ENCODE data around the gene ZDHHC3.
A peak's percentile ranks its signal among the peaks of the same experiment; 100 is the strongest.
"Not testable (repeated sequence)": the region's sequence is repeated elsewhere in the genome, so short reads cannot be mapped to it uniquely, and the experiment has no call there.

ZDHHC3 gene

GRCh38 chr3:44995142-44995770 lies 19.3 kb upstream of the ZDHHC3 start:
- DNase-seq: peak; percentile 66

GRCh38 chr3:44993471-44994205 lies 17.7 kb upstream of the ZDHHC3 start:
- DNase-seq: no peak

- no peak for DNase-seq
Measured at GRCh38 chr3:44992555-44993470, 16.8 kb upstream of the ZDHHC3 start.

GRCh38 chr3:44991326-44991725 lies 15.4 kb upstream of the ZDHHC3 start:
- DNase-seq: no peak

GRCh38 chr3:44989636-44990373 lies 13.8 kb upstream of the ZDHHC3 start:
- no peak for DNase-seq

- no peak for DNase-seq
Measured at GRCh38 chr3:44989141-44989540, 13.2 kb upstream of the ZDHHC3 start.

- no peak for DNase-seq
Measured at GRCh38 chr3:44988073-44988472, 12.1 kb upstream of the ZDHHC3 start.

GRCh38 chr3:44987332-44987731 lies 11.4 kb upstream of the ZDHHC3 start:
- DNase-seq: no peak

- DNase-seq: not testable (repeated sequence)
Measured at GRCh38 chr3:44986330-44986729, 10.4 kb upstream of the ZDHHC3 start.

- no peak for DNase-seq
Measured at GRCh38 chr3:44984335-44984734, 8.4 kb upstream of the ZDHHC3 start.

- DNase-seq: no peak
Measured at GRCh38 chr3:44983484-44983941, 7.5 kb upstream of the ZDHHC3 start.

GRCh38 chr3:44982817-44983216 lies 6.8 kb upstream of the ZDHHC3 start:
- DNase-seq: no peak

GRCh38 chr3:44981751-44982150 lies 5.8 kb upstream of the ZDHHC3 start:
- no peak for DNase-seq

GRCh38 chr3:44981220-44981619 lies 5.2 kb upstream of the ZDHHC3 start:
- no peak for DNase-seq

GRCh38 chr3:44974416-44974815 lies 1.6 kb downstream of the ZDHHC3 start:
- no peak for DNase-seq

GRCh38 chr3:44970926-44971490 lies 5.0 kb downstream of the ZDHHC3 start:
- DNase-seq: no peak

GRCh38 chr3:44969828-44970179 lies 6.2 kb downstream of the ZDHHC3 start:
- no peak for DNase-seq

- no peak for DNase-seq
Measured at GRCh38 chr3:44969154-44969827, 6.7 kb downstream of the ZDHHC3 start.

- DNase-seq: no peak
Measured at GRCh38 chr3:44968447-44968858, 7.5 kb downstream of the ZDHHC3 start.

- DNase-seq: no peak
Measured at GRCh38 chr3:44966795-44967278, 9.1 kb downstream of the ZDHHC3 start.

GRCh38 chr3:44965165-44965564 lies 10.8 kb downstream of the ZDHHC3 start:
- no peak for DNase-seq
